ENCODE data around the gene TMEFF2.

- TF ChIP-seq CTCF (conservative IDR thresholded peaks at IDR 0.05; ENCODE audit: low read depth, low read length) (no peak), MXI1 (IDR thresholded peaks at IDR 0.05; ENCODE audit: borderline replicate concordance, low read depth, low read length) (no peak), RAD21 (IDR thresholded peaks at IDR 0.05; ENCODE audit: low read length) (no peak), POLR2A (IDR thresholded peaks at IDR 0.05; ENCODE audit: low read depth, low read length) (no peak), CEBPB (IDR thresholded peaks at IDR 0.05; ENCODE audit: low read depth, low read length) (no peak), USF2 (IDR thresholded peaks at IDR 0.05; ENCODE audit: low read depth, low read length) (no peak), RCOR1 (IDR thresholded peaks at IDR 0.05; ENCODE audit: insufficient replicate concordance, low read length) (no peak), CHD1 (IDR thresholded peaks at IDR 0.05; ENCODE audit: low read depth, low read length) (no peak)
These were observed 10.4 kb downstream of the TMEFF2 start for GRCh38 chr2:192184349-192184748.

Data from IMR-90 (cell line).